ENCODE data around the gene PRKCB.

DNA sequence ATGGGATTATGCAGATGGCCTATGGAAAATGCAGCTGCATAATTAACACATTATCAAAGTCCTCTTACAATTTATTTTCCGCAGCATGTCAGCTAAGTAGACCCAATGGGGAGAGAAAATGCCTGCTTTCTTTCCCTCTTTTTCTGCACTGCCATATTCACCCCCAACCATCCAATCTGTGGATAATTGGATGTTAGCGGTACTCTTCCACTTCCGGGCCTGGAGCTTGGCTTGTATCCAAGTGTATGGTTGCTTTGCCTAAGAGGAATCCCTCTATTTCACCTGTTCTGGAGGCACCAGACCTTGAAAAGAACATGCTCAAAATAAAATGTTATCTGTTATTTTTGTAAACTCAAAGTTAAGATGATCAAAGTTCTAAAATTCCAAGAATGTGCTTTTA lies 379.2 kb downstream of the PRKCB start:
- no peak for TF ChIP-seq POLR2AphosphoS5 (IDR thresholded peaks at IDR 0.05)
- TF ChIP-seq, protein P1, sequence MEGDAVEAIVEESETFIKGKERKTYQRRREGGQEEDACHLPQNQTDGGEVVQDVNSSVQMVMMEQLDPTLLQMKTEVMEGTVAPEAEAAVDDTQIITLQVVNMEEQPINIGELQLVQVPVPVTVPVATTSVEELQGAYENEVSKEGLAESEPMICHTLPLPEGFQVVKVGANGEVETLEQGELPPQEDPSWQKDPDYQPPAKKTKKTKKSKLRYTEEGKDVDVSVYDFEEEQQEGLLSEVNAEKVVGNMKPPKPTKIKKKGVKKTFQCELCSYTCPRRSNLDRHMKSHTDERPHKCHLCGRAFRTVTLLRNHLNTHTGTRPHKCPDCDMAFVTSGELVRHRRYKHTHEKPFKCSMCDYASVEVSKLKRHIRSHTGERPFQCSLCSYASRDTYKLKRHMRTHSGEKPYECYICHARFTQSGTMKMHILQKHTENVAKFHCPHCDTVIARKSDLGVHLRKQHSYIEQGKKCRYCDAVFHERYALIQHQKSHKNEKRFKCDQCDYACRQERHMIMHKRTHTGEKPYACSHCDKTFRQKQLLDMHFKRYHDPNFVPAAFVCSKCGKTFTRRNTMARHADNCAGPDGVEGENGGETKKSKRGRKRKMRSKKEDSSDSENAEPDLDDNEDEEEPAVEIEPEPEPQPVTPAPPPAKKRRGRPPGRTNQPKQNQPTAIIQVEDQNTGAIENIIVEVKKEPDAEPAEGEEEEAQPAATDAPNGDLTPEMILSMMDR (IDR thresholded peaks at IDR 0.05), result no peak
- no peak for TF ChIP-seq POLR2A (IDR thresholded peaks at IDR 0.05)
